ENCODE measurements around the gene FBN1.

Gene FBN1

GRCh38 chr15:48565560-48566482 is 79.7 kb downstream of the FBN1 start:
- DNase-seq (ENCODE audit: low read depth, low spot score) = no peak
- H3K4me3 ChIP-seq (ENCODE audit: low read length) = no peak overlapping the region

GRCh38 chr15:48564690-48565089 is 80.8 kb downstream of the FBN1 start:
- no peak for DNase-seq (ENCODE audit: low read depth, low spot score)
- no peak overlapping the region for H3K4me3 ChIP-seq (ENCODE audit: low read length)

GRCh38 chr15:48563934-48564333 is 81.6 kb downstream of the FBN1 start:
- no peak overlapping the region for H3K4me3 ChIP-seq (ENCODE audit: low read length)
- no peak for DNase-seq (ENCODE audit: low read depth, low spot score)

- DNase-seq (ENCODE audit: low read depth, low spot score) = no peak
- no peak overlapping the region for H3K4me3 ChIP-seq (ENCODE audit: low read length)
Observed at GRCh38 chr15:48560321-48561051, 85.0 kb downstream of the FBN1 start.

GRCh38 chr15:48559285-48559684 is 86.2 kb downstream of the FBN1 start:
- no peak for DNase-seq (ENCODE audit: low read depth, low spot score)

GRCh38 chr15:48558226-48558625 is 87.3 kb downstream of the FBN1 start:
- no peak overlapping the region for H3K4me3 ChIP-seq (ENCODE audit: low read length)
- DNase-seq (ENCODE audit: low read depth, low spot score) = no peak

More at GRCh38 chr15:48559285-48559684, 86.2 kb downstream of the FBN1 start:
- H3K4me3 ChIP-seq (ENCODE audit: low read length) = no peak overlapping the region

- no peak overlapping the region for H3K4me3 ChIP-seq (ENCODE audit: low read length)
- DNase-seq (ENCODE audit: low read depth, low spot score) = no peak
Observed at GRCh38 chr15:48557335-48557734, 88.2 kb downstream of the FBN1 start.

- no peak overlapping the region for H3K4me3 ChIP-seq (ENCODE audit: low read length)
- no peak for DNase-seq (ENCODE audit: low read depth, low spot score)
Observed at GRCh38 chr15:48556159-48556897, 89.2 kb downstream of the FBN1 start.

- no peak overlapping the region for H3K4me3 ChIP-seq (ENCODE audit: low read length)
- no peak for DNase-seq (ENCODE audit: low read depth, low spot score)
Observed at GRCh38 chr15:48555241-48555881, 90.1 kb downstream of the FBN1 start.

GRCh38 chr15:48554112-48554511 is 91.4 kb downstream of the FBN1 start:
- no peak for DNase-seq (ENCODE audit: low read depth, low spot score)
- H3K4me3 ChIP-seq (ENCODE audit: low read length) = no peak overlapping the region

GRCh38 chr15:48553559-48553958 is 92.0 kb downstream of the FBN1 start:
- no peak for DNase-seq (ENCODE audit: low read depth, low spot score)
- no peak overlapping the region for H3K4me3 ChIP-seq (ENCODE audit: low read length)

- H3K4me3 ChIP-seq (ENCODE audit: low read length) = no peak overlapping the region
- no peak for DNase-seq (ENCODE audit: low read depth, low spot score)
Observed at GRCh38 chr15:48550822-48551525, 94.5 kb downstream of the FBN1 start.

- no peak for DNase-seq (ENCODE audit: low read depth, low spot score)
- H3K4me3 ChIP-seq (ENCODE audit: low read length) = no peak overlapping the region
Observed at GRCh38 chr15:48548455-48548854, 97.1 kb downstream of the FBN1 start.

GRCh38 chr15:48547286-48547685 is 98.2 kb downstream of the FBN1 start:
- H3K4me3 ChIP-seq (ENCODE audit: low read length) = no peak overlapping the region
- DNase-seq (ENCODE audit: low read depth, low spot score) = no peak

- no peak for DNase-seq (ENCODE audit: low read depth, low spot score)
- H3K4me3 ChIP-seq (ENCODE audit: low read length) = no peak overlapping the region
Observed at GRCh38 chr15:48546296-48546695, 99.2 kb downstream of the FBN1 start.

- no peak for DNase-seq (ENCODE audit: low read depth, low spot score)
- no peak overlapping the region for H3K4me3 ChIP-seq (ENCODE audit: low read length)
Observed at GRCh38 chr15:48544778-48545177, 100.7 kb downstream of the FBN1 start.

- DNase-seq (ENCODE audit: low read depth, low spot score) = no peak
- H3K4me3 ChIP-seq (ENCODE audit: low read length) = no peak overlapping the region
Observed at GRCh38 chr15:48541341-48542278, 103.9 kb downstream of the FBN1 start.

- DNase-seq (ENCODE audit: low read depth, low spot score) = no peak
- H3K4me3 ChIP-seq (ENCODE audit: low read length) = no peak overlapping the region
Observed at GRCh38 chr15:48540756-48541155, 104.8 kb downstream of the FBN1 start.
